GM13976 (cell line): ENCODE results near the gene LHX4.

Experiments
- DNase-seq: peaks from one replicate; pipeline ENCODE4 v3.0.0; 2012; ENCODE audit warnings: low spot score
- in situ Hi-C: fragments of 300-500 bp; cut with MboI; formaldehyde crosslinking; loops from one replicate; pipeline ENCODE4 v1.12.0; 2022; ENCODE audit warnings: low sequenced_read_pairs, mixed read lengths, inconsistent platforms; ENCODE audit not compliant: unreplicated experiment
- TF ChIP-seq, protein P1 (sequence below): IDR thresholded peaks from 2 replicates; pipeline ENCODE4 v1.5.1; 2012; ENCODE audit warnings: borderline replicate concordance, mild to moderate bottlenecking; ENCODE audit not compliant: insufficient read depth; ENCODE audit errors: extremely low read depth, missing control alignments, control extremely low read depth

Gene LHX4

DNA sequence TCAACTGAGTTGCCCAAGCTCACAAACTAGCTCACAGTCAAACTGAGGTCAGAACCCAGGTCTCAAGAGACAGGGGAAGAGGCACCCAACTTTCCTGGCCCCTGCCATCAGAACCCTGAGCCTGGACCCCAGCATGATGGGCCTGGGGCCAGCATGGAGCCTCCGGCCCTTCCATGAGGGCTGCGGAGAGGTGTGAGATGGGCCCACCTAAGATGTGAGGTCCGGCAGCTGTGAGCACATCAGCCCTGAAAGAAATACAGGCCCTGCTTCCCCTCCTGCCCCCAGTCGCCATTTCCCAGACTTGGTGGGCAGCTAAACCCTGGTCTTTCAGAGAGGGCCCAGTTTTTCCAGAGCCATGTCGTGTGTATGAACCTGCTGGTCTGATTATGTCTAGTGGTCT is 44.8 kb upstream of the LHX4 start:
- in situ Hi-C loops, result no loop called here
- TF ChIP-seq, protein P1, sequence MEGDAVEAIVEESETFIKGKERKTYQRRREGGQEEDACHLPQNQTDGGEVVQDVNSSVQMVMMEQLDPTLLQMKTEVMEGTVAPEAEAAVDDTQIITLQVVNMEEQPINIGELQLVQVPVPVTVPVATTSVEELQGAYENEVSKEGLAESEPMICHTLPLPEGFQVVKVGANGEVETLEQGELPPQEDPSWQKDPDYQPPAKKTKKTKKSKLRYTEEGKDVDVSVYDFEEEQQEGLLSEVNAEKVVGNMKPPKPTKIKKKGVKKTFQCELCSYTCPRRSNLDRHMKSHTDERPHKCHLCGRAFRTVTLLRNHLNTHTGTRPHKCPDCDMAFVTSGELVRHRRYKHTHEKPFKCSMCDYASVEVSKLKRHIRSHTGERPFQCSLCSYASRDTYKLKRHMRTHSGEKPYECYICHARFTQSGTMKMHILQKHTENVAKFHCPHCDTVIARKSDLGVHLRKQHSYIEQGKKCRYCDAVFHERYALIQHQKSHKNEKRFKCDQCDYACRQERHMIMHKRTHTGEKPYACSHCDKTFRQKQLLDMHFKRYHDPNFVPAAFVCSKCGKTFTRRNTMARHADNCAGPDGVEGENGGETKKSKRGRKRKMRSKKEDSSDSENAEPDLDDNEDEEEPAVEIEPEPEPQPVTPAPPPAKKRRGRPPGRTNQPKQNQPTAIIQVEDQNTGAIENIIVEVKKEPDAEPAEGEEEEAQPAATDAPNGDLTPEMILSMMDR, result no peak
- no peak for DNase-seq

DNA sequence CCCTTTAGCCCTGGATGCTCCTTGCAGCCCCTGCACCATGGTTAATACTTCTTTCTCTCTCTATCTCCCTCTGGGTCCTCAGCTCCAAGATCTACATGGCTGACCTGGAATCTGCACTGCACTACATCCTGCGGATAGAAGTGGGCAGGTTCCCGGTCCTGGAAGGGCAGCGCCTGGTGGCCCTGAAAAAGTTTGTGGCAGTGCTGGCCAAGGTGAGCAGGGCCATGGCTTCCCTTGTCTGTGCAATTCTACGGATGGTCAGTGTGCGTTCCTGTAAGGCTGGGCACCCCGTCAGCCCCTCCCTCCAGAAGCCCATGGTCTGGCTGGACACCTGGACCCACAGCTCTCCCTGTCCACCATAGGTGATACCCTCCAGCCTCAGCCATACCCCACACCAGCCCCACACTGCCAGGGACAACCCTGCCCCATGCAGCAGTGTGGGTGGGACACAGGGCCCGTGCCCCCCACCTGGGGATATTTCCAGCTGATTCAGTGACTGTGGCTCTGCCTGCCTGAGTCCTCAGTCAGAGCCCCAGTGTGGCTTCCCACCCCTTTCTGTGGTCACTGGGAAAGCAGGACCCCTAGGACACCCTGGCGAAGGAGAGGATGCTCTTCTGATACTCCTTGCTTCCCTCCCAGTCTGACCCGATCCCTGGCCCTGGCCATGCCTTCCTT is 44.0 kb upstream of the LHX4 start:
- in situ Hi-C loops, result no loop called here
- TF ChIP-seq, protein P1, result no peak
- DNase-seq, result no peak

DNA sequence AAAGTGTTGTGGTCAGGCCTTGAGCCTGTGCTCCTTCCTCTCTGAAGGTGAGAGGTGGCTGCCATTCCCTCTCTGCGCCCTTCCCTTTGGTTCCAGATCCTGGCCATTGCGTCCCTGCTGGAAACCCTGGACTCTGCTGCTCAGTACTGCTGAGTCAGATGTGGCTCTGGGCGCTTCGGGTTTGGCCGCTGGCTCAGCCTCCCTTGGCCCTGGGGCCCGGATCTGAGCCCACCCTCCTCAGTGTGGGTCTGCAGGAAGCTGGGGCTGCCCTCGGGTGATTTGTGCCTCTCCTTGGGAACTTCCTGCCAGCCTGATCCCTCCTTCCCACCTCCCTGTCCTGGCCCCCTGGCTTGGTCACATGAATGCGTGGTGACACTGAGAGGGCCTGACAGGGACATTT is 43.2 kb upstream of the LHX4 start:
- TF ChIP-seq, protein P1, result no peak
- in situ Hi-C loops, result no loop called here
- DNase-seq, result no peak

DNA sequence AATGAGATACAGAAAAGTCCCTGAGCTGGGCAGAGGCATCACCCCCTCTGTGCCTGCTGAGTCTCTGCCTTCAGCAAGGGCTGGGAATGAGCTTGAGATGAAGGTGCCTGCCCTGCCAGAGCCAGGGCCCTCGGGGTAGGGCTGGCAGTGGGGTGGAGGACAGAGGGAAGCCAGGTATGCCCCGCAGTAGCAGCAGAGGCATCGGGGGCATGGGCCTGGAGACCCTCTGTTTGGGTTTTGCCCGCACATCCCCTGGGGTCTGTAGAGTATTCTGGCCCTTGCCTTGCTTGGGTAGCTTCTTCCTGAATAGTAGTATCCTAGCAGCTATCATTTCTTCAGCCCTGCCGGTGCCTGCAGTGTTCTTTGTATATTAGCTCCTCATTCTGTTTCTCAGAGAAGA is 42.4 kb upstream of the LHX4 start:
- no peak for DNase-seq
- in situ Hi-C loops, result no loop called here
- TF ChIP-seq, protein P1, result no peak

DNA sequence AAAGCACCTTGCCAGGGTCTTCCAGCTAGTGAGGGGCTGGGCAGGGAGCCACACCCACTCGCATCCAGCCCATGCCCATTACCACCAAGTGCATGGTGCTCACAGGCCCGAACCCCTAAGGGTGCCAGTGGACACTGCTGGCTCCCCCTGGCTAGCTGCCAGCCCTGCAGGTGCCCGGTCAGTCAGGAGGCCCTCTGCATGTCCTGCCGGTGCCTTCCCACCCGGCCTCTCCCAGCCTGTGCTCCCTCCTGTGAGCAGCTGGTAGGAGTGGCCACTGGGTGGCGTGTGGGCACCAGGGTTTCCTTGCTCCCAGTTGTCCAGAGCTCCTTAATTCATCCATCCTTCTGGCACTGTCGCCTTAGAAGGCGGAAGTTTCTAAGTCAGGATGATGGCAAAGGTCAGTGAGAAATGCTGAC is 42.0 kb upstream of the LHX4 start:
- TF ChIP-seq, protein P1, result peak; percentile 31
- in situ Hi-C loops, result no loop called here
- DNase-seq, result peak; percentile 71

DNA sequence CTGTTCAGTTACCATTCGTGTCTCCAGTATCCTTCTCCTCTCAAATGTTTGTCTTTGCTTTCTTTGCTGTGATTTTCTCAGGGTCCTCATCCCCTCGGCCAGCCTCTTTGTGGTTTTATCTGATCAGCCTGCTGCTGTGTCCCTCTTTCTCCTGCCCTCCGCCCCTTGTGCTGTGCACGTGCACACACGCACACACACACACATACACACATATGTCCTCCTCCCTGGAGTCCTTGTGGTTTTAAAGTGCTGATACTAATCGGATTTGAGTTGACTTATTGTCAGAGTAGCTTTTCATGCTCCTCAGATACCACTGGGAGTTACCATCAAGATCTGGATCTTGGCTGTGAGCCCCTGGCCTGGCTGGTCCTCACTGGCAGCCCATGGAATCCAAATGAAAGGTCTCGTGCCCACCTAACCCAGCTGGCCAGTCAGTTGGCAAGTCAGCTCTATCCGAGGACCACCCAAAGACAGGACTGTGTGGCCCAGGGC is 41.3 kb upstream of the LHX4 start:
- no peak for DNase-seq
- in situ Hi-C loops, result no loop called here
- TF ChIP-seq, protein P1, result no peak
